A204.1 (cell line): ENCODE data around the gene LMCD1.

Source experiments
- FAIRE-seq: peaks from 2 replicates; lab custom pipeline; 2012; peaks lifted over from hg19 to GRCh38; lab: Jason Lieb, UNC

The LMCD1 gene

GRCh38 chr3:8506571-8507061, 5.0 kb downstream of the LMCD1 start:
- no peak for FAIRE-seq

- no peak for FAIRE-seq
These were observed 5.9 kb downstream of the LMCD1 start for GRCh38 chr3:8507496-8507895.

- FAIRE-seq = no peak
These were observed 8.3 kb downstream of the LMCD1 start for GRCh38 chr3:8509961-8510360.

GRCh38 chr3:8512234-8512633, 10.6 kb downstream of the LMCD1 start:
- no peak for FAIRE-seq

GRCh38 chr3:8516047-8516661, 14.5 kb downstream of the LMCD1 start:
- FAIRE-seq = no peak

GRCh38 chr3:8516783-8517182, 15.2 kb downstream of the LMCD1 start:
- no peak for FAIRE-seq

DNA sequence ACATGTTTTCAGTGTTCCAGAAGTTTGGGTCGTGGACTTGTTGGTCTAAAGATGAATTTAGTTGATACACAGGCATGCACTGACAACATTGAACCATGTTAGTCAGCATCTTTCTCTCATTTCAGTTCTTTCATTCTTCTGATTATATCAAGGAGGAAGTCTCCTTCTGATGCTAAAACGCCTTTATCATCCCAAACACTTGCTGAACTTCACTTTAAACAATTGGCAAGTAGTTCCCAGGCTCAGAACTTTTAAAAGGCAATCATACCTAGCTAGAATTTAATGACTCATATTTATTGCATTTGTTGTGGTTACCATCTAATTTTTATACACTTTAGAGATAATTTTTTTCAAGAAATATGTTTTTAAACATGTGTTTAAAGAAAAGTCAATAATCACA, 15.9 kb downstream of the LMCD1 start:
- FAIRE-seq = no peak

GRCh38 chr3:8518138-8518537, 16.5 kb downstream of the LMCD1 start:
- no peak for FAIRE-seq

GRCh38 chr3:8519156-8519555, 17.5 kb downstream of the LMCD1 start:
- FAIRE-seq = no peak

- no peak for FAIRE-seq
These were observed 18.3 kb downstream of the LMCD1 start for GRCh38 chr3:8519774-8520448.

DNA sequence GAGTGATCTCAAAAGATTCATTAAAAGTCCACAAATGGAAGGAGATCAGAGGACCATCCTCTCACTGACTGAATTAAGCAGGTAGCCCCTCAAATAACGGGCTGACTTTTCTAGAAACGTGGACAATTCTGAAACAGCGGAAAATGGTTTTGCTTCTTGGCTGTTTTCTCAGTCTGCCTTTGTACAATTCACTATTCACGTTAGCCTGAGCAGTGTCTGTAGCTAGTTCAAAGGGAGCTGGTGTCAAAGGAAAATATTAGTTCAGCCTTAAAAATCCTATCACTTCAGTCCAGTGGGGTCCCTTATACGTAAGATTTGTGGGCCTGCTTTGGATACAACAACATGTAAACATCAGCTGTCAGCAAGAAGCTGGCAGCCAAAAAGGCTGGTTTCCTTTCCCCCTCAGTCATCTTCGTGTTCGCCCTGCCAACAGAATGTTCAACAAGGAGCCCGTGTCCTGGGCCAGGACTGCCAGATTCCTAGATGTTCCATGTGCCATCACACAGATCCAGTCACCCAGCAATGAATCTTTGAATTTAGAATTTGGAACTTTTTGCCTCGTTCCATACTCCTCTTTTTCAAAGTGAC, 19.3 kb downstream of the LMCD1 start:
- FAIRE-seq = no peak

DNA sequence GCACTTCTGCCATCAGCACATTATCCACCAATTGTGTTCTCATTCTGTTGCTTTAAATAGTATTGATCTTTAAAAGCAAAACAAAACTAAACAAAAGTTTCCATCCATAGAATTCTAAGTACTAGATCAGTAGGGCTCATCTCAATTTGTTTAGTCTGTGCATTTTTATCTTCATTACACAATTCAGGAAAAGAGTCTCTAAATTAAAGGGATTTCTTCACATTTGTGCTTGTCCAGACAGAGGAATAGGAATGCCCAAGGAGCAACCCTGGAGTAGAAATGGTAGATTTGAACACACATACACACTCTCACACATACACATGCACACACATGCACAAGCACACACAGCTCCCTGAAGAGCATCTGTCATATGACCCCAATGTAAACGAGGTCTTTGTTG, 21.4 kb downstream of the LMCD1 start:
- no peak for FAIRE-seq

DNA sequence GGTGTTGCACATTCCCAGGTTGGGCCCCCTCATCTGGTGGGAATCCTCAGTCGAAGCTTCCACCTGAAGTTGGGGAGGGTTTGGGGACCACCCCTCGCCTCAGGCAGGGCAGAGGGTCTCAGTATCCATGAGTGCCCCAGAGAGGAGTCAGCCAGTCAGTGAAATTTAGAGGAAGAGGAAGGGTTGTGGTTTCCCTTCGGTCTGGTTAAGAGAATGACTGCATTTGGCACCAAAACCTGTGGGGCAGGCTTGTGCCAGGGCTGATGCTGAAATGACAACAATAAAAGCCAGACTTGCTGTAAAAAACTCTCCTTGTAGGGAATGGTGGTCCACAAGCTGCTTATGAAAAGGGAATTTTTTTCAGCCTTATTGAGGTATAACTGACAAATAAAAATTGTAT, 22.6 kb downstream of the LMCD1 start:
- no peak for FAIRE-seq

DNA sequence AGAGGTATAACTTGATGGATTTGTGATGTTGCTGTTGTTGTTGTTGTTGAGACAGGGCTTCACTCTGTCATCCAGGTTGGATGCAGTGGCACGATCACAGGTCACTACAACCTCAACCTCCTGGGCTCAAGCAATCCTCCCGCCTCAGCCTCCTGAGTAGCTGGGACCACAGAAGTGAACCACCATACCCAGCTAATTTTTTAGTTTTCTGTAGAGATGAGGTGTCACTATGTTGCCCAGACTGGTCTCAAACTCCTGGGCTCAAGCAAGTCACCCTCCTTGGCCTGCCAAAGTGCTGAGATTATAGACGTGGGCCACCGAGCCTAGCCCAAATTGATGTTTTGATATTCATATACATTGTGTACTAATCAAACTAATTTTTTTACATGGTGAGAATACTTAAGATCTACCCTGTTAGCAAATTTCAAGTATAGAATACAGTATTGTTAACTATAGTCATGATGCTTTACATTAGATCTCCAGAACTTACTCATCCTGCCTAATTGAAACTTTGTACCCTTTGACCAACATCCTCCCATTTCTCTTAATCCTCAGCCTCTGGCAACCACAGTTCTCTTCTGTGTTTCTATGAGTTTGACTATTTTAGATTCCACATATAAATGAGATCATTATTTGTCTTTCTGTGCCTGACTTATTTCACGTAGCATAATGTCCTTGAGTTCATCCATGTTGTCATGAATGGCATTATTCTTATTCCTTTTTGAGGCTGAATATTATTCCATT, 23.2 kb downstream of the LMCD1 start:
- no peak for FAIRE-seq

DNA sequence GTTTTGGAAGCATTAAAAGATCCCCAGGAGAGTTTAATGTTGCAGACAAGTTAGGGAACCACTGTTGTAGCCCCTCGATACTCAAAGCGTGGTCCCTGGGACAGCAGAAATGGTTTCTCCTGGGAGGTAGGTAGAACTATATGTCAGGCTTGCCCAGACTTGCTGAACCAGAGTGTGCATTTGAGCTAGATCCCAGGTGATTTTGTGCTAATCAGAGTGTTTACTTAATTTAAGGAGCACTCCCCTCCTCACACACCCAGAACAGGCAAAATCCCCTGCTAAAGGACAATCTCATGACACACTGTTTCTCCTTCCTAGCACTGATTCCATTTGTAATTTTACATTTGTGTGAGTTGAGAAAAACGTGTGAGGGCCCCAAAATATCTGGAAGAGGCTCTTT, 24.3 kb downstream of the LMCD1 start:
- no peak for FAIRE-seq

DNA sequence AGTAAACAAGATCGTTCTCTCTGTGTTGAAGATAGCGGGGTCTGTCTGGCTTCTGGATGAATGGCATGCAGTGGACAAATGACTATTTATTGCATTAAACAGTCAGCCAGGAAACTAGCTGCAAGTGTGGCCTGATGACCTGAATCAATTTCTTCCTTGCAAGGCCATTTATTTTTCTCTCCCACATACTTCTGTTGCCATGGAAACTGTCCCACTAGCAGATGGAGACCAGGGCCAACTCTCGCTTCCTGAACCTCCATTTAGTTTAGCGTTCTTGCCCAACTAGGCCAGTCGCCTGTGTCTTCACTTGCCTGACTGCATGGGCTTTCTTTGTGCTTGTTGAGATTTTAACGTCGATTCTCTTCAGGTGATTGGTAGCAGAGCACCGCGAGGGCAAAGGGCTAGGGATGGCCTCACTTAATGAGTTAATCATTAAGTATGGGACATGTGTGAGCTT, 27.6 kb downstream of the LMCD1 start:
- no peak for FAIRE-seq

DNA sequence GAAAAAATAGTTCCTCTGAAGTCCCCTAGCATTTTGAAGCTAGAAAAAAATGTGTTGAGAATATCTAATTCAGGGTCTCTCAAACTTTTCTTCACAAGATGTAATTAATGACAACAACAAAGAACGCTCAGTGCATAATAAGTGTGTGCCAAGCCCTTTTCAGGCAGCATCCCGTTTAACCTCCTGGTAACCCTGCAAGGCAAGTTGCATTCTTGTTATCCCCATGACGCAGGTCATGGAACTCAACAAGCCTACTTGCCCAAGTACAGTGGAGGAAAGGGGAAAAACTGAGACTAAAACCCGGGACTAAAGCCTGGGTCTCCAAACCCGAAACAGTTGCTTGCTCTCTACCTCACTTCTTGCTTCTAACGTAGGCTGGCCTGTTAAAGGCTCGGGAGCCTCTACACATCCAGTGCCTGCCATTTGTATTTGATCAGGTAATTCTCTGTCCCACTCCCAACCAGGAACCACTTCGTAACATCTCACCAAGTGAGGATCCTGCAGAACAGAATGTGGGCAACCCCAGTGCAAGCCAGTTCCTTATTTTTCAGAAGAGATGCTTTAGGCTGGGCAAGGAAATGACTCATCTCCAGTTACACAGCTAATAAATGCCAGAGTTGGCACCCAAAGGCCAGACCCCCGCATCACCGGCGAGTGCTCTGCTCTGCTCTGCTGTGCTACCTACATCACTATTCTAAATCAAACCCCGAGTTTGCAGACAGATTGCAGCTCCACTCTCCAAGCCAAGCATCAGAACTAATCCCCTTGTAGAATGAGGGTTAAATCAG, 28.3 kb downstream of the LMCD1 start:
- FAIRE-seq = no peak

DNA sequence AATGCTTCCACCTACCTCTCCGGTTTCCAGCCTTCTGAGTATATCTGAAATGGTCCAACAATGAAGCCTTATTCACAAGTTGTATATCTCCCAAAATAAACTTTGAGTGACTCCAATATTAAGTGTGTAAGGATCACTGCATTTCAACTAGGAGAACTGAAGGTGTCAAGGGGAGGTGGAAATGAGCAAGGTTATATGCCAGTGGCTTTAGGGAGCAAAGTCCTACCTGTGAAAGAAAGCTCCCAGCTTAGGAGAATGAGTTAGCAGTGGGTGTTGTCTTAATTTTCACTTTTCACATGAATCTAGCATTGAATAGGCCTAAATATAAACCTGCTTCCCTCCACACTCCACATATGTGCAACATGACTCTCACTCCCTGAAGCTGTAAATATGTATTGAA, 29.0 kb downstream of the LMCD1 start:
- no peak for FAIRE-seq

GRCh38 chr3:8532251-8532871, 30.7 kb downstream of the LMCD1 start:
- FAIRE-seq = no peak

DNA sequence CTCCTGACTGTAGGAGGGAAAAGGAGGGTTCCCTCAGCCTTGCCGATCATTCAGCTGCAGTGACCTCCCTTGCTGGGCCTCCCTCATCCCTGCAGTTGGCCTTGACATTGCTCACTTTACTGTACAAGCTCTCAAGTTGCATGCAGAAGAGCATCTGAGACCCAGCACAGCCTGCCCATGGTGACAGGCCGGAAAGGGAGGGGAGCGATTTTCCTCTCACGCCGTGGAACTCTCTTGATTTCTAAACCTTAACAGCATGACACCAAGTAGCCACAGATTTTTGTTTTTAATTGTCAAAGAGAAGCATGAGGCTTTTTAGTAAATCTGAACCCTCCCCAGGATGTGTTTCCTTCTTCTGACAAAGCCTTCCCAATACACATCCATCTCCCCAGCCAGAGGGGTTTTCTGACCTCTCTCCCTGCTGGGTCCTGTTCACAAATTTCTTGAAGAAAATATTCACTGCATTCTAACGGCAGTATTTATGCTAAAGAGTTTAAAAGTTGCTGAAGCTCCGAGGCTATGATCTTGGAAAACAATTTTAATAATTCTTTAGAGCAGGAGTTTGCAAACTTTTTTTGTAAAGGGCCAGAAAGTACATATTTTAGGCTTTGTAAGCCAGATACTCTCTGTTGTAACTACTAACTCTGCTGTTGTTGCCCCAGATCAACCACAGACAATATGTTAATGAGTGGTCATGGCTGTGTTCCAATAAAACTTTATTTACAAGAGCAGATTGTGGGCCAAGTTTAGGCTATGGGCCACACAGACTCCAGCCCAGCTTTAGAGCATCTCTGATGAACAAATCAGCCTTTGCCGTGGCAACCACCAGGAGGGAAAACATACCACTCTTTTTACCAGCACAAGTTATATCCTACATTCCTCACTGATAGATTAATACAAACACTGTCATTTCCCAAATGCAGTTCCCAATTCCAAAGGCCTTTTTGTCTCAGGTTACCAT, 34.8 kb downstream of the LMCD1 start:
- no peak for FAIRE-seq

GRCh38 chr3:8537440-8537839, 35.8 kb downstream of the LMCD1 start:
- no peak for FAIRE-seq
